HEK293 (cell line): ENCODE results near the gene ARAP3.
A peak's percentile ranks its signal among the peaks of the same experiment; 100 is the strongest.

Experiments
- CTCF ChIA-PET: fragments of 350-600 bp; formaldehyde crosslinking; extraction: SDS; loops from one replicate; lab custom pipeline; 2021; ENCODE audit warnings: antibody characterized with exemption; lab: Yijun Ruan, JAX
- POLR2A ChIA-PET: fragments of 300-600 bp; formaldehyde crosslinking; extraction: SDS; loops from one replicate; lab custom pipeline; 2020; ENCODE audit warnings: antibody characterized with exemption, inconsistent platforms; lab: Yijun Ruan, JAX
- H3K27ac ChIP-seq: fragments of 200-500 bp; sonication (Bioruptor generic); 2 replicates; pipeline ENCODE4 v1.5.1; 2014; ENCODE audit warnings: low read depth, low read length, control low read depth, inconsistent platforms; ENCODE audit errors: extremely low read depth
- H3K36me3 ChIP-seq, 2 experiments: fragments of 200-500 bp in 1 of 2; sonication (Bioruptor generic) in 1 of 2; 1 replicate in 1 of 2; 2 replicates in 1 of 2; pipeline ENCODE4 v1.5.1; 2014 to 2017; ENCODE audit warnings: inconsistent platforms in 2 of 2, low read length in 2 of 2; ENCODE audit not compliant: control insufficient read depth in 2 of 2, insufficient read depth in 1 of 2
- H3K4me1 ChIP-seq: fragments of 200-500 bp; sonication (Bioruptor generic); 2 replicates; pipeline ENCODE4 v1.5.1; 2014; ENCODE audit warnings: mild to moderate bottlenecking, low read length, inconsistent platforms; ENCODE audit not compliant: control insufficient read depth, insufficient read depth
- H3K4me3 ChIP-seq: 2 replicates; pipeline ENCODE4 v1.5.1; 2011; ENCODE audit warnings: low read depth, mild to moderate bottlenecking, control low read depth, low read length, moderate library complexity
- H3K9me3 ChIP-seq: fragments of 200-500 bp; sonication (Bioruptor generic); 2 replicates; pipeline ENCODE4 v1.5.1; 2014; ENCODE audit warnings: low read depth, low read length, inconsistent platforms; ENCODE audit not compliant: control insufficient read depth, insufficient read depth
- MYNN ChIP-seq: fragments of 450-650 bp; formaldehyde crosslinking; IDR thresholded peaks from 2 replicates; pipeline ENCODE4 v1.5.1; 2016; ENCODE audit warnings: missing biosample characterization, missing genetic modification characterization, borderline replicate concordance
- PRDM1 ChIP-seq: fragments of 450-650 bp; formaldehyde crosslinking; IDR thresholded peaks from 2 replicates; pipeline ENCODE4; 2016; ENCODE audit warnings: missing biosample characterization, missing genetic modification characterization
- SP2 ChIP-seq: fragments of 450-650 bp; formaldehyde crosslinking; IDR thresholded peaks from 2 replicates; pipeline ENCODE4 v1.5.1; 2016; ENCODE audit warnings: missing biosample characterization, missing genetic modification characterization
- TCF7L2 ChIP-seq: IDR thresholded peaks from 2 replicates; pipeline ENCODE4 v1.6.1; 2011; ENCODE audit warnings: low read depth, mild to moderate bottlenecking, inconsistent platforms, low read length, moderate library complexity, borderline replicate concordance
- ZBTB17 ChIP-seq: fragments of 450-650 bp; formaldehyde crosslinking; IDR thresholded peaks from 2 replicates; pipeline ENCODE4 v1.5.1; 2016; ENCODE audit warnings: missing biosample characterization, missing genetic modification characterization
- ZNF112 ChIP-seq: fragments of 450-650 bp; formaldehyde crosslinking; IDR thresholded peaks from 2 replicates; pipeline ENCODE4 v1.5.0; 2017; ENCODE audit warnings: missing biosample characterization, missing genetic modification characterization
- ZNF2 ChIP-seq: fragments of 450-650 bp; formaldehyde crosslinking; IDR thresholded peaks from 2 replicates; pipeline ENCODE4 v1.5.1; 2016; ENCODE audit warnings: missing biosample characterization, missing genetic modification characterization
- ZNF214 ChIP-seq: fragments of 450-650 bp; formaldehyde crosslinking; IDR thresholded peaks from 2 replicates; pipeline ENCODE4 v1.5.1; 2017; ENCODE audit warnings: missing biosample characterization, mild to moderate bottlenecking, missing genetic modification characterization, borderline replicate concordance
- ZNF239 ChIP-seq: fragments of 450-650 bp; formaldehyde crosslinking; IDR thresholded peaks from 2 replicates; pipeline ENCODE4 v1.5.1; 2016; ENCODE audit warnings: missing biosample characterization, missing genetic modification characterization
- ZNF366 ChIP-seq: fragments of 450-650 bp; formaldehyde crosslinking; conservative IDR thresholded peaks from 2 replicates; pipeline ENCODE4 v1.5.1; 2016; ENCODE audit warnings: missing biosample characterization, missing genetic modification characterization
- ZNF426 ChIP-seq: fragments of 450-650 bp; formaldehyde crosslinking; IDR thresholded peaks from 2 replicates; pipeline ENCODE4 v1.5.1; 2017; ENCODE audit warnings: missing biosample characterization, missing genetic modification characterization, mild to moderate bottlenecking, inconsistent platforms, moderate library complexity
- ZNF433 ChIP-seq: fragments of 450-650 bp; formaldehyde crosslinking; IDR thresholded peaks from 2 replicates; pipeline ENCODE4 v1.5.1; 2016; ENCODE audit warnings: missing biosample characterization, missing genetic modification characterization, low read depth
- ZNF510 ChIP-seq: fragments of 450-650 bp; formaldehyde crosslinking; IDR thresholded peaks from 2 replicates; pipeline ENCODE4 v1.5.1; 2018; ENCODE audit warnings: mild to moderate bottlenecking, missing genetic modification characterization, missing biosample characterization; ENCODE audit not compliant: insufficient replicate concordance
- ZNF654 ChIP-seq: fragments of 450-650 bp; formaldehyde crosslinking; IDR thresholded peaks from 2 replicates; pipeline ENCODE4 v1.5.1; 2016; ENCODE audit warnings: low read depth, missing biosample characterization, missing genetic modification characterization
- ZNF660 ChIP-seq: fragments of 450-650 bp; IDR thresholded peaks from 2 replicates; pipeline ENCODE4 v1.5.1; 2018; ENCODE audit warnings: missing biosample characterization, mild to moderate bottlenecking, missing genetic modification characterization
- TF ChIP-seq, protein P1 (sequence below): fragments of 450-650 bp; formaldehyde crosslinking; IDR thresholded peaks from 2 replicates; pipeline ENCODE4 v1.5.1; 2016; ENCODE audit warnings: missing biosample characterization, missing genetic modification characterization, low read depth
- TF ChIP-seq, protein P2 (sequence below): fragments of 450-650 bp; formaldehyde crosslinking; conservative IDR thresholded peaks from 2 replicates; pipeline ENCODE4 v1.5.1; 2016; ENCODE audit warnings: low read depth, missing biosample characterization, missing genetic modification characterization
- TF ChIP-seq, protein P3 (sequence below): fragments of 450-650 bp; formaldehyde crosslinking; IDR thresholded peaks from 2 replicates; pipeline ENCODE4 v1.5.1; 2016; ENCODE audit warnings: missing biosample characterization, missing genetic modification characterization
- TF ChIP-seq, protein P4 (sequence below): fragments of 450-650 bp; formaldehyde crosslinking; IDR thresholded peaks from 2 replicates; pipeline ENCODE4 v1.5.1; 2016; ENCODE audit warnings: missing biosample characterization, missing genetic modification characterization
- TF ChIP-seq, protein P5 (sequence below): fragments of 450-650 bp; formaldehyde crosslinking; IDR thresholded peaks from 2 replicates; pipeline ENCODE4 v1.5.1; 2016; ENCODE audit warnings: missing biosample characterization, missing genetic modification characterization
- TF ChIP-seq, protein P6 (sequence below): fragments of 450-650 bp; formaldehyde crosslinking; IDR thresholded peaks from 2 replicates; pipeline ENCODE4 v1.5.1; 2017; ENCODE audit warnings: missing biosample characterization, mild to moderate bottlenecking, missing genetic modification characterization, moderate library complexity

The ARAP3 gene

DNA sequence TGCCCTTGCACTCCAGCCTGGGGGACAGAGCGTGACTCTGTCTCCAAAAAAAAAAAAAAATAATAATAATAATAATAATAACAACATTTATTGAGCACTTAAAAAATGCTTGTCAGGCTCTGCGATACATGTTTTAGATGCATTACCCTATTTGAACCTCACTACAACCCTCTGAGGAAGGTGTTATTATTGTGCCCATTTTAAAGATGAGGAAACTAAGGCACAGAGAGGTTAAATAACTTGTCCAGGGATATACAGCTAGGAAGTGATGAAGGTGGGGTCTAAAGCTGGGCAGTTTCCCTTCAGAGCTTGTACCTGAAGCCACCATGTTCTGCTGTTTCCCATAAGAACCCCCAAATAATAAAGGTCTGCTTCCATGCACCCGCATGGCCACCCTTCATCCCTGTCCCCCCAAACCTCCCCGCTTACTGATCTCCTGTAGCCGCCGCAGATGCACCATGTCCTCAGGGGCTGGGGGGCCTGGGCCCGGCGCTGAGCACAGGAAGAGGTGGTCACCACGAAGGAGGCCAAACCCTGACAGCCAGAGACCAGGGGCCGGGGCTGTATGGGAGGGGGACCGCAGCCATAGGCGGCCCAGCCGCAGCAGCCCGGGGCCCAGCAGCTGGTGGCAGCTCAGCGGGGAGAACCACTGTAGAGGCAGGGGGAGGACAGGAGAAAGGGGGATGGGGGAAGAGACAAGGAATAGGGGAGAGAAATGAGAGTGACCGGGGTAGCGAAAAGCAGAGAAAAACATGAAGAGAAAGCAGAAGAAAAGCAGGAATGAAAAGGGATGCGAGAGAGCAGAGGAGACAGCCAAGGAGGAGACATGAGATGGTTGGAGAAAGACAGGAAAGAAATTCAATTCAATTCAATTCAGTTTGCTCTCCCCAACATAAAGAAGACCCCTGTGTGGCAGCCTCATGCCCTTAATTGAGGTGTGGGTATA lies 15.8 kb downstream of the ARAP3 start (continued):
- TF ChIP-seq, protein P1, sequence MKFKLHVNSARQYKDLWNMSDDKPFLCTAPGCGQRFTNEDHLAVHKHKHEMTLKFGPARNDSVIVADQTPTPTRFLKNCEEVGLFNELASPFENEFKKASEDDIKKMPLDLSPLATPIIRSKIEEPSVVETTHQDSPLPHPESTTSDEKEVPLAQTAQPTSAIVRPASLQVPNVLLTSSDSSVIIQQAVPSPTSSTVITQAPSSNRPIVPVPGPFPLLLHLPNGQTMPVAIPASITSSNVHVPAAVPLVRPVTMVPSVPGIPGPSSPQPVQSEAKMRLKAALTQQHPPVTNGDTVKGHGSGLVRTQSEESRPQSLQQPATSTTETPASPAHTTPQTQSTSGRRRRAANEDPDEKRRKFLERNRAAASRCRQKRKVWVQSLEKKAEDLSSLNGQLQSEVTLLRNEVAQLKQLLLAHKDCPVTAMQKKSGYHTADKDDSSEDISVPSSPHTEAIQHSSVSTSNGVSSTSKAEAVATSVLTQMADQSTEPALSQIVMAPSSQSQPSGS (tag by site-specific recombination): no peak
- peak; percentile 97 for TF ChIP-seq PRDM1 (tag by site-specific recombination)
- TF ChIP-seq, protein P2, sequence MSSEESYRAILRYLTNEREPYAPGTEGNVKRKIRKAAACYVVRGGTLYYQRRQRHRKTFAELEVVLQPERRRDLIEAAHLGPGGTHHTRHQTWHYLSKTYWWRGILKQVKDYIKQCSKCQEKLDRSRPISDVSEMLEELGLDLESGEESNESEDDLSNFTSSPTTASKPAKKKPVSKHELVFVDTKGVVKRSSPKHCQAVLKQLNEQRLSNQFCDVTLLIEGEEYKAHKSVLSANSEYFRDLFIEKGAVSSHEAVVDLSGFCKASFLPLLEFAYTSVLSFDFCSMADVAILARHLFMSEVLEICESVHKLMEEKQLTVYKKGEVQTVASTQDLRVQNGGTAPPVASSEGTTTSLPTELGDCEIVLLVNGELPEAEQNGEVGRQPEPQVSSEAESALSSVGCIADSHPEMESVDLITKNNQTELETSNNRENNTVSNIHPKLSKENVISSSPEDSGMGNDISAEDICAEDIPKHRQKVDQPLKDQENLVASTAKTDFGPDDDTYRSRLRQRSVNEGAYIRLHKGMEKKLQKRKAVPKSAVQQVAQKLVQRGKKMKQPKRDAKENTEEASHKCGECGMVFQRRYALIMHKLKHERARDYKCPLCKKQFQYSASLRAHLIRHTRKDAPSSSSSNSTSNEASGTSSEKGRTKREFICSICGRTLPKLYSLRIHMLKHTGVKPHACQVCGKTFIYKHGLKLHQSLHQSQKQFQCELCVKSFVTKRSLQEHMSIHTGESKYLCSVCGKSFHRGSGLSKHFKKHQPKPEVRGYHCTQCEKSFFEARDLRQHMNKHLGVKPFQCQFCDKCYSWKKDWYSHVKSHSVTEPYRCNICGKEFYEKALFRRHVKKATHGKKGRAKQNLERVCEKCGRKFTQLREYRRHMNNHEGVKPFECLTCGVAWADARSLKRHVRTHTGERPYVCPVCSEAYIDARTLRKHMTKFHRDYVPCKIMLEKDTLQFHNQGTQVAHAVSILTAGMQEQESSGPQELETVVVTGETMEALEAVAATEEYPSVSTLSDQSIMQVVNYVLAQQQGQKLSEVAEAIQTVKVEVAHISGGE (tag by site-specific recombination): no peak

DNA sequence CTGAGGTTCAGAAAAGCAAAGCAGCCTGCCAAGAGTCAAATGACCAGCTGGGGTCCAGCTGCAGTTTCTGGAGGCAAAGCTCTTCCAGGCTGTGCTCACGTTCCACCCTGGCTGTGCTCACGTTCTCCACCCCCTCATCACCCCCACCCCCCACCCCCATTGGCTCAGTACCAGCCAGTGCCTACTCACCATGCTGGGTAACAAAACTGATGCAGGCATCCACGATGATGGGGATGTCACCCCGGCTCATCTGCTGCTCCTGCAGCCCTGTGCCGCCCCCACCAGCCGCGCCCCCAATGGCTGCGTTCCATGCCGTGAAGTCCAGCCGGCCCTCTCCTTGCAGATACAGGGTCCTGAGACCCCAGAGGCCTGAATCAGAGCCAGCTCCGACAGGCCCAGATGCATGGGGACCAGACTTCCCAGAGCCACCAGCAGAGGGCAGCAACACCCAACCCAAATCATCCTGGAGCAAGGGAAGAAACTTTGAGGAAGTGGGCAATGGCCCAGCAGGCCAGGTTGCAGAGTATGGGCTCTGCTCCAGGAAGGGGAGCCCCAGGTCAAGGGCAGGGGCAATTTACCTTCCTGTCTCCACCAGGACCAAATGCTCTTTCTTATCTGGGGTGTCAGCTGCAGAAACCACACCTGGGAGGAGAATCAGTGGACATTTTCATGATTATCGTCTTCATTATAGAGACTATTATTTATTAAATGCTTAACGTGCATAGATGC lies 17.1 kb downstream of the ARAP3 start:
- CTCF ChIA-PET: interaction anchor here (0.6 to 3.7 kb wide), 28 partner anchors 8 to 520 kb away, joined by 3 to 19 read pairs (median 4); partner anchors contain the start of genes DIAPH1, HDAC3, RELL2 and RNF14
- POLR2A ChIA-PET: no interaction called here
- Histone ChIP-seq H3K4me3 (no peak overlapping the region), H3K36me3 (no peaks in the 10 kb centered on the region), H3K9me3 (no peaks in the 10 kb centered on the region), H3K4me1 (no peaks in the 10 kb centered on the region), H3K27ac (no peak overlapping the region)
- TF ChIP-seq ZNF654 (peak; percentile 76), ZBTB17 (tag by site-specific recombination) (0 out of 2 replicates have a peak, but pooled peaks have one; percentile 16), ZNF510 (tag by site-specific recombination) (no peak), ZNF660 (tag by site-specific recombination) (peak; percentile 86), ZNF2 (tag by site-specific recombination) (no peak), ZNF214 (tag by site-specific recombination) (no peak), MYNN (no peak), ZNF239 (tag by site-specific recombination) (no peak), SP2 (tag by site-specific recombination) (no peak), ZNF112 (tag by site-specific recombination) (no peak), ZNF426 (tag by site-specific recombination) (no peak), ZNF366 (tag by site-specific recombination) (peak; percentile 65), TCF7L2 (no peak), ZNF433 (tag by site-specific recombination) (no peak)
- TF ChIP-seq, protein P3, sequence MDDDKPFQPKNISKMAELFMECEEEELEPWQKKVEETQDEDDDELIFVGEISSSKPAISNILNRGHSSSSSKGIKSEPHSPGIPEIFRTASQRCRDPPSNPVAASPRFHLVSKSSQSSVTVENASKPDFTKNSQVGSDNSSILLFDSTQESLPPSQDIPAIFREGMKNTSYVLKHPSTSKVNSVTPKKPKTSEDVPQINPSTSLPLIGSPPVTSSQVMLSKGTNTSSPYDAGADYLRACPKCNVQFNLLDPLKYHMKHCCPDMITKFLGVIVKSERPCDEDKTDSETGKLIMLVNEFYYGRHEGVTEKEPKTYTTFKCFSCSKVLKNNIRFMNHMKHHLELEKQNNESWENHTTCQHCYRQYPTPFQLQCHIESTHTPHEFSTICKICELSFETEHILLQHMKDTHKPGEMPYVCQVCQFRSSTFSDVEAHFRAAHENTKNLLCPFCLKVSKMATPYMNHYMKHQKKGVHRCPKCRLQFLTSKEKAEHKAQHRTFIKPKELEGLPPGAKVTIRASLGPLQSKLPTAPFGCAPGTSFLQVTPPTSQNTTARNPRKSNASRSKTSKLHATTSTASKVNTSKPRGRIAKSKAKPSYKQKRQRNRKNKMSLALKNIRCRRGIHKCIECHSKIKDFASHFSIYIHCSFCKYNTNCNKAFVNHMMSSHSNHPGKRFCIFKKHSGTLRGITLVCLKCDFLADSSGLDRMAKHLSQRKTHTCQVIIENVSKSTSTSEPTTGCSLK (tag by site-specific recombination): no peak
- TF ChIP-seq, protein P4, sequence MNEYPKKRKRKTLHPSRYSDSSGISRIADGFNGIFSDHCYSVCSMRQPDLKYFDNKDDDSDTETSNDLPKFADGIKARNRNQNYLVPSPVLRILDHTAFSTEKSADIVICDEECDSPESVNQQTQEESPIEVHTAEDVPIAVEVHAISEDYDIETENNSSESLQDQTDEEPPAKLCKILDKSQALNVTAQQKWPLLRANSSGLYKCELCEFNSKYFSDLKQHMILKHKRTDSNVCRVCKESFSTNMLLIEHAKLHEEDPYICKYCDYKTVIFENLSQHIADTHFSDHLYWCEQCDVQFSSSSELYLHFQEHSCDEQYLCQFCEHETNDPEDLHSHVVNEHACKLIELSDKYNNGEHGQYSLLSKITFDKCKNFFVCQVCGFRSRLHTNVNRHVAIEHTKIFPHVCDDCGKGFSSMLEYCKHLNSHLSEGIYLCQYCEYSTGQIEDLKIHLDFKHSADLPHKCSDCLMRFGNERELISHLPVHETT (tag by site-specific recombination): no peak
- TF ChIP-seq, protein P5, sequence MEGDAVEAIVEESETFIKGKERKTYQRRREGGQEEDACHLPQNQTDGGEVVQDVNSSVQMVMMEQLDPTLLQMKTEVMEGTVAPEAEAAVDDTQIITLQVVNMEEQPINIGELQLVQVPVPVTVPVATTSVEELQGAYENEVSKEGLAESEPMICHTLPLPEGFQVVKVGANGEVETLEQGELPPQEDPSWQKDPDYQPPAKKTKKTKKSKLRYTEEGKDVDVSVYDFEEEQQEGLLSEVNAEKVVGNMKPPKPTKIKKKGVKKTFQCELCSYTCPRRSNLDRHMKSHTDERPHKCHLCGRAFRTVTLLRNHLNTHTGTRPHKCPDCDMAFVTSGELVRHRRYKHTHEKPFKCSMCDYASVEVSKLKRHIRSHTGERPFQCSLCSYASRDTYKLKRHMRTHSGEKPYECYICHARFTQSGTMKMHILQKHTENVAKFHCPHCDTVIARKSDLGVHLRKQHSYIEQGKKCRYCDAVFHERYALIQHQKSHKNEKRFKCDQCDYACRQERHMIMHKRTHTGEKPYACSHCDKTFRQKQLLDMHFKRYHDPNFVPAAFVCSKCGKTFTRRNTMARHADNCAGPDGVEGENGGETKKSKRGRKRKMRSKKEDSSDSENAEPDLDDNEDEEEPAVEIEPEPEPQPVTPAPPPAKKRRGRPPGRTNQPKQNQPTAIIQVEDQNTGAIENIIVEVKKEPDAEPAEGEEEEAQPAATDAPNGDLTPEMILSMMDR: peak; percentile 42
- TF ChIP-seq, protein P6, sequence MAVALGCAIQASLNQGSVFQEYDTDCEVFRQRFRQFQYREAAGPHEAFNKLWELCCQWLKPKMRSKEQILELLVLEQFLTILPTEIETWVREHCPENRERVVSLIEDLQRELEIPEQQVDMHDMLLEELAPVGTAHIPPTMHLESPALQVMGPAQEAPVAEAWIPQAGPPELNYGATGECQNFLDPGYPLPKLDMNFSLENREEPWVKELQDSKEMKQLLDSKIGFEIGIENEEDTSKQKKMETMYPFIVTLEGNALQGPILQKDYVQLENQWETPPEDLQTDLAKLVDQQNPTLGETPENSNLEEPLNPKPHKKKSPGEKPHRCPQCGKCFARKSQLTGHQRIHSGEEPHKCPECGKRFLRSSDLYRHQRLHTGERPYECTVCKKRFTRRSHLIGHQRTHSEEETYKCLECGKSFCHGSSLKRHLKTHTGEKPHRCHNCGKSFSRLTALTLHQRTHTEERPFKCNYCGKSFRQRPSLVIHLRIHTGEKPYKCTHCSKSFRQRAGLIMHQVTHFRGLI: no peak
